KOPT-K1 (cell line): ENCODE measurements around the gene MGST2.
"Not testable (repeated sequence)": the region's sequence is repeated elsewhere in the genome, so short reads cannot be mapped to it uniquely, and the experiment has no call there.

ENCODE experiments used
- H3K27ac ChIP-seq: fragments of 200-600 bp; sonication (generic); 2 replicates; pipeline ENCODE4 v1.5.1; 2016; ENCODE audit warnings: antibody characterized with exemption, mild to moderate bottlenecking, low read depth, low read length; ENCODE audit not compliant: poor library complexity, severe bottlenecking
- H3K36me3 ChIP-seq: fragments of 200-600 bp; sonication (generic); 2 replicates; pipeline ENCODE4 v1.5.1; 2017; ENCODE audit warnings: antibody characterized with exemption, mild to moderate bottlenecking, low read length, moderate library complexity; ENCODE audit not compliant: insufficient read depth
- H3K9me3 ChIP-seq: fragments of 200-600 bp; sonication (generic); 2 replicates; pipeline ENCODE4 v1.5.1; 2017; ENCODE audit warnings: antibody characterized with exemption, low read length, mild to moderate bottlenecking; ENCODE audit not compliant: insufficient read depth, poor library complexity, severe bottlenecking

Gene MGST2

GRCh38 chr4:139698167-139698925, 32.7 kb downstream of the MGST2 start:
- not testable (repeated sequence) for H3K36me3 ChIP-seq, H3K27ac ChIP-seq, H3K9me3 ChIP-seq

DNA sequence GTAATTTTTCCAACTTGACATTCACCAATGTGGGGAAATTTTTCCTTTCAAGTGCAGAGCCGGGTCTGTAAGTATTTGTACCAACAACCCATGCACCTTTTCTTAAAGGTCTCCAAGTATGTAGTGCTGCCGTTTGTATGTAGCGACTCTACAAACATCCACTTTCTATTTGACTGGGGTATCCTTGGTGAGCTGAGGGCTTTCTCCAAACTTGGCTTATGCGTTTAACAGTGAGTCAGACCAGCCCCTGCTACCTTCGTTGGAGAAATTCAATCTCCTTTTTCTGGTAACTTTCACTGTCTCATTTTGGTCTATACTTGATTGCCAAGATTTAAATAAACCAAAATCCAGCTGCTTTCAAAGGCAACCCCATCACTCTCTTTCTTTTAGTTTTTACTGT, 34.9 kb downstream of the MGST2 start:
- no peaks in the 10 kb centered on the region for H3K9me3 ChIP-seq
- H3K36me3 ChIP-seq, result peaks cover 9% of the 10 kb centered on the region

DNA sequence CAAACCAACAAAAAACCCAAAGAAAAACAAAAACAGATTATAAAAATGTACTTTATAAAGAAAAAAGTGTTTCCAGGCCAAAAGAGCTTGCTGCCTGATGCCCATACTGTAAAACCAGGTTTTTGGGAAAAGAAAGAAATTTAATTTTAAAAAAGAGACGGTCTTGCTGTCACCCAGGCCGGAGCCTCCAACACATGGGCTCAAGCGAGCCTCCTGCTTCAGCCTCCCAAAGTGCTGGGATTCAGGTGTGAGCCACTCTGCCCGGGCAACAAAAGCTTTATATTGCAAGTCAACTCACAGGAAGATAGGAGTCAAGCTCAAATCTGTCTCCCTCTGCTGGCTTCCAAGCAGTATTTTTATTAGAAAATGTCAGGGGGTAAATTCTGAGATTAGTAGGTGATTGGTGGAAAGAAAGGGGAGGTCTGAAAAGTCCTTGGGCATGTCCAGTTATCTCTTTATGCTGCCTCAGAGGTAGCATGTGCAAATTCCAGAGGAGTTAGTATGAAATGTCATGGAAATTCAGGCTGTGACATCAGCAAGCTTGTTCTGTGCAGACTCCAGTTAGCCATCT, 39.4 kb downstream of the MGST2 start:
- Histone ChIP-seq H3K9me3 (peaks cover 5% of the 10 kb centered on the region), H3K27ac (no peak overlapping the region), H3K36me3 (peaks cover 5% of the 10 kb centered on the region)

More for the DNA sequence above, 34.9 kb downstream of the MGST2 start:
- no peak overlapping the region for H3K27ac ChIP-seq

DNA sequence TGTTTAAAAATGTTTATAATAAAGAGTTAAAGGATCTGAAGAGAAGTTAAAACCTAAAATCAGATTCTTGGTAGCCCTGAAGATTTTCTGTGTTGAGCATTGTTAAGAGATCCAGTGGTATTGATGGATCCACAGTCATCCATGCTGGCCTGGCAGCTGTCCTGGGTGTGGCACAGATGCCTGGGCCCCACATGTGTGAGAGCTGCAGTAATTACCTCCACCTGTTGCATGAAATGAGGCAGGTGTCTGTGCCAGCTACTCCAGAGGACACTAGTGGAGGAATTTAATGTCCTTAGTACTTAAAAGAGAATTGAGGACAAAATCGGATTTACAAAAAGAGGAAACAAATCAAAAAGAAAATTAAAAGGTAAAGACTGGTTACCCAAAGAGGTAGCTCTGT, 44.0 kb downstream of the MGST2 start:
- Histone ChIP-seq H3K27ac (no peak overlapping the region), H3K9me3 (peaks cover 5% of the 10 kb centered on the region), H3K36me3 (no peaks in the 10 kb centered on the region)

DNA sequence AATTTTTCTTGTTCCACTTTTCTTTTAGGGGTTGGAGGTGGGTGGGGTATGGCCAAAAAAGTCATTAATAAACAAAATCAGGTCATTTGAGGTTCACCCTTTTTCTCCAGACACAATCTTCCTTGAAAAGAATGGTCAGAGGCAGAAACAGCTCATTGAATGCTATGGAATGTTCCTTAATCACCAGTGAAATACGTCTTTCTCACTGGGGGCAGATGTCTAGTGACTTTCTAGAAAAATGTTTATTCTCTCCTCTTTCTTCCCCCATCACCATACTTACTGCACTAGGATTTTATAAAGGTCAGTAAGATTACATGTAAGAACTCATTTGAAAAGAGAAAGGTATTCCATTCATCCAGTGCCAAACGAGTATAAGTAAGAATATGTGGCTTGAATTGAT, 44.5 kb downstream of the MGST2 start:
- Histone ChIP-seq H3K27ac (no peak overlapping the region), H3K9me3 (peaks cover 5% of the 10 kb centered on the region), H3K36me3 (no peaks in the 10 kb centered on the region)

GRCh38 chr4:139711461-139711860, 45.8 kb downstream of the MGST2 start:
- Histone ChIP-seq H3K9me3 (peaks cover 5% of the 10 kb centered on the region), H3K27ac (no peak overlapping the region), H3K36me3 (no peaks in the 10 kb centered on the region)

DNA sequence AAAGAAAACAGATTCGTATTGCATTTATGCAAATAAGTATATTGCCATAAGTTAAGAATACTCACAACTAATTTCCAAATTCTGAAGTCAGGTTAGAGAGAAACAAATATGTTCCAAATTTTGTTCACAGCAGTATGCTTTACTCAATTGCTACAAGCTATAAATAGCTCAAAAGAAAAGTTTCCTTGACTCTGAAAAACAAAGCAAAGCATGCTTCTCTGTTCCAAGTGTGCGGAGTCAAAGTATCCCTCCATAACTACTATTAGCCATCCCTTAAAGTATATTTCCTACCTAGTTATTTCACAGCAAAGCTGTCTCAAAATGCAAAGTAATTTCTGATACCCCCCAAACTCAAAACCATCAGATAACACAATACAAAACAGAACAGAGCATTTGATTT, 47.3 kb downstream of the MGST2 start:
- Histone ChIP-seq H3K9me3 (peaks cover 5% of the 10 kb centered on the region), H3K36me3 (no peaks in the 10 kb centered on the region), H3K27ac (no peak overlapping the region)

DNA sequence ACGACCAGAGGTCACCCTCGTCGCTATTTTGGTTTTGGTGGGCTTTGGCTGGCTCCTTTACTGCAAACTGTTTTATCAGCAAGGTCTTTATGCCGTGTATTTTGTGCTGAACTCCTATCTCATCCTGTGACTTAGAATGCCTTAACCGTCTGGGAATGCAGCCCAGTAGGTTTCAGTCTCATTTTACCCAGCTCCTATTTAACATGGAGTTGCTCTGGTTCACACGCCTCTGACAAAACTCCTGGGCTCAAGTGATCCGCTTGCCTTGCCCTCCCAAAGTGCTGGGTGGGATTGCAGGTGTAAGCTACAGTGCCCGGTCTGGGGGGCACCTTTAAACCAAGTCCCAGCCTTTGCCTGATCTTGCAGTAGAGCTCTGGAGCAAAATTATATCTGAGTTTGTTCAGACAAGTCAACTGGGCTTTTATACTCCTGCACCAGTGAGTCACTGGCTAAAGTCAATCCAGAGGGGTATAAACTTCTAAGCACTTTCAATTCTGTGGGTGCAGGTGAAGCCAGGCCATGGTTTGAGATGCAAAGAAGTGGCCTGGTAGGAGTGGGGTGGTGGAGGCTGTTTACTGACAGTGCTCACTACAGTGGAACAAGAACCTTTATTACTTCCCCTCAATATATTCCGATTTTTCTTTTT, 50.2 kb downstream of the MGST2 start:
- no peaks in the 10 kb centered on the region for H3K9me3 ChIP-seq
- H3K27ac ChIP-seq, result no peak overlapping the region
- H3K36me3 ChIP-seq, result no peaks in the 10 kb centered on the region

DNA sequence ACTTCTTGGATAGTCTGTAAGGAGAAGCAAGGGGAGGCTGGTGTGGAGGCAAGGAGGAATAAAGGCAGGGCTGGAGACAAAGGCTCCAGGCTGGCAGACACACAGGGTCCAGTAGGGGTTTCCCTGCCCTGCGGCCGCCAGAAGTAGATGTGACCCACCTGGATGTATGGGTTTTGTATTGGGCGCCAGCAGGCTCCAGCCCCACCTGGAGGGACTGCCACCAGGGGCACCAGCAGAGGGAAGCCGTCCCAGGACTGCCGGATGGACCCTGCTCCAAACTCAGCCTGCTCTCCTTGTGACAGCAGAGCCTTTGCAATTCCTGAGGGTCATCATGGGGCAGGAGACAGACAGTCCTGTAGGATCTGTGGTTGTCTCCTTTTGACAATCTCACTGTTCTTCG, 52.7 kb downstream of the MGST2 start:
- H3K9me3 ChIP-seq, result no peaks in the 10 kb centered on the region
- H3K27ac ChIP-seq, result no peak overlapping the region
- no peaks in the 10 kb centered on the region for H3K36me3 ChIP-seq

- H3K9me3 ChIP-seq, result no peaks in the 10 kb centered on the region
- H3K27ac ChIP-seq, result no peak overlapping the region
- no peaks in the 10 kb centered on the region for H3K36me3 ChIP-seq
Measured at GRCh38 chr4:139718833-139719232, 53.2 kb downstream of the MGST2 start.

DNA sequence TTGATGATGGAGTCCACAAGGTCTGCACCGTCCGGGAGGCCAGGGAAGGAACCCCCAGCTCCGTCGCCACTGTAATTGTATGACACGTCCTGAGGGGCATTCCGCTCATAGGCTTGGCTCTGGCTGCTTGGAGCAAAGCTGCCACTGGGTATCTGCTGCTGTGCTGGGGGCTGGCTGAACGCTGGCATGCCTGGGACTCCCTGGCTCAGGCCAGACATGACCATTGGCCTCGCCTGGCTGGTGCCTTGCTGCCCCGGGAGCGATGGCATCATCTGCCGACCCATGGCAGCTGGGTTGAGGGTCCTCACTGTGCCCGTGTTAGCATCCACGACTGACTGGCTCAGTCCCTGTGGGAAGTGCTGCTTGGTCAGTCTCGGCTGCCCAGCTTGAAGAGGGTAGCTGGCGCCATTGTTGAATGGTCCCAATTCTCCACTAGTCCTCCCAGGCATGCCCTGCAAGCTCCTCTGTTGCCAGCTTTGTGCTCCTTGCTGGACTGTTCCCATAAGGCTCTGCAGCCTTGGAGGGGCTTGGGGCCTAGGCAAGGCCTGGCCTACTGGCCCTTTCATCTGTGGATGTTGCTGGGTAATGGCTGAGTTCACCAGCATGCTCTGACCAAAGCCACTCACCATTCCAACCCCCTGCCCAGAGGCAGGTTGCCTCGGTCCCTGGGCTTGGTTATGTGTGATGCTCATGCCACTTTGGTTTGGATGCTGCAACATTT, 53.9 kb downstream of the MGST2 start:
- Histone ChIP-seq H3K27ac (no peak overlapping the region), H3K9me3 (no peaks in the 10 kb centered on the region), H3K36me3 (no peaks in the 10 kb centered on the region)

GRCh38 chr4:139720806-139721205, 55.2 kb downstream of the MGST2 start:
- Histone ChIP-seq H3K36me3 (no peaks in the 10 kb centered on the region), H3K27ac (no peak overlapping the region), H3K9me3 (no peaks in the 10 kb centered on the region)

DNA sequence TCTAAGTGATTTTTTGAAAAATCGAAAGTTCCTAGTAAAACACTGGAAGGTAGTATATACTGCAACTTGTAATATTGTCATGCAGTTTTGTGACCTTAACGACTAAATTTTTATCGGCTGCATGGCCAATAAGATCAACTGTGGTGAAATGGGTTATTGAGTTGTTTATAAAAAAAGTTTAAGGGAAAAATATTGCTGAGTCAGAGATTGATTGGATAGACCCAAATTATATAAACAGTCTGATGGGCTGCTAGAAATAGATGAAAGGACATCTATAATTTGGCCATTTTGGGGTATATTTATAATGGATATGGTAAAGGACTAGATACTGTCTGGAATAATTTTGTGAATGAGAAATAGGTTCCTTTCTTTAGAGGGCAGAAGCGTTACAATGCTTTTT, 56.2 kb downstream of the MGST2 start:
- no peaks in the 10 kb centered on the region for H3K36me3 ChIP-seq
- H3K27ac ChIP-seq, result no peak overlapping the region
- H3K9me3 ChIP-seq, result no peaks in the 10 kb centered on the region

GRCh38 chr4:139725236-139725635, 59.6 kb downstream of the MGST2 start:
- Histone ChIP-seq H3K36me3 (no peaks in the 10 kb centered on the region), H3K27ac (no peak overlapping the region), H3K9me3 (no peaks in the 10 kb centered on the region)

GRCh38 chr4:139726615-139727014, 61.0 kb downstream of the MGST2 start:
- H3K27ac ChIP-seq, result no peak overlapping the region
- no peaks in the 10 kb centered on the region for H3K9me3 ChIP-seq
- H3K36me3 ChIP-seq, result no peaks in the 10 kb centered on the region
